Activated naive CD4-positive, alpha-beta T cell treated with anti-CD3 and anti-CD28 coated beads, Interleukin-2, amount 10 ng/mL, durations not matched to agents 7 days and 5 days (primary cell): ENCODE data around the gene TEX48.

Experiments
- CTCF ChIA-PET: fragments of 350-600 bp; sonication (Branson Sonifier 250); formaldehyde crosslinking; loops from one replicate; lab custom pipeline; 2021; ENCODE audit warnings: antibody characterized with exemption; lab: Charles Lee
- DNase-seq: peaks from one replicate; pipeline ENCODE4 v3.0.0-alpha.2; 2020
- H3K27ac Mint-ChIP-seq: one replicate; pipeline ENCODE4 v1.8.0; 2021; ENCODE audit warnings: mild to moderate bottlenecking, moderate library complexity, mixed read lengths
- H3K27me3 Mint-ChIP-seq: one replicate; pipeline ENCODE4 v1.8.0; 2021; ENCODE audit warnings: mild to moderate bottlenecking, mixed read lengths
- H3K36me3 Mint-ChIP-seq: one replicate; pipeline ENCODE4 v1.8.0; 2021; ENCODE audit warnings: mixed read lengths
- H3K4me1 Mint-ChIP-seq: one replicate; pipeline ENCODE4 v1.8.0; 2021; ENCODE audit warnings: mixed read lengths
- H3K4me3 Mint-ChIP-seq: one replicate; pipeline ENCODE4 v1.8.0; 2021; ENCODE audit warnings: mild to moderate bottlenecking, moderate library complexity, mixed read lengths
- H3K9me3 Mint-ChIP-seq: one replicate; pipeline ENCODE4 v1.8.0; 2021; ENCODE audit warnings: mixed read lengths

TEX48 gene, protein sequence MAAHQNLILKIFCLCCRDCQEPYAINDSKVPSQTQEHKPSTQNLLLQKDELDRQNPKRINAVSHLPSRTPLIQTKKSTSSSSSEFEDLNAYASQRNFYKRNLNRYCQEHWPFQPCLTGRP

DNA sequence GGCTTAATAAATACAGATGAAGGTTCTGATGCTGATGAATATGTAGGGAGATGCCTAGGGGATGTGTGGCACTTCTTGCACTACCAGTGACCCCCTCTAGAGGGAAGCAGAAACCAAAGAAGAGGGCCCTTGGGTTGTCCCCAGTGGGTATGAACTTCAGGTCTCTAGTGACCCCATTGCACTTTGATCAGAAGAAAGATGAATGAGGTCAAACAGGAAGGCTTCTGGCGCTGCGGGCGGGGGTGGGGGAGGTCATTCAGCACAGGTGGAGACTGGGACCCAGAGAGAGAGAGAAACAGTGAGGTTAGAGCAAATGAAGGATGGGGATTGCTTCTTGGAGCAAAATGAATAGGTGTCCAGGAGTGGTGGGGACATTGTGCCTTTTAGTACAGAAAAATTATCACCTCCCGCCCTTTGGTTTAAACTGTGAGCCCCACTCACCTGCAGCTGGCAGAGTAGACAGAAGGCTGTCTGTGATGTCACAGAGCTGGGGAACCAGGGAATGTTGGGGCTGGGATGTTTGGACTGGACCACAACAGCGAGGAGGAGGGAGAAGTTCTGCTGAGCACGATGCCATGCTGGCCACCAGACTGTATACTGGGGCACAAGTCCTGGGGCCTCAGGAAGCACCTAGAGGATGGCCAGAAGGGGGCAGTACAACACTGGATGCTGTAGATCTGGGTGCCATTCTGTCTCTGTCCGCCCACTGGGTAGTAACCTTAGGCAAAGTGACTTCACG lies at the start of gene TEX48:
TSS of gene TEX48 (minus strand) at position 599 of the 739 bp plus-strand sequence. CDS start 10,469 bp downstream, outside the sequence.
- Mint-ChIP-seq H3K4me3 (no peak within 1 kb of the TSS), H3K4me1 (peaks cover 64% of the 10 kb centered on the region), H3K36me3 (peaks cover 20% of the 10 kb centered on the region), H3K9me3 (peaks cover 15% of the 10 kb centered on the region), H3K27ac (peak within 1 kb of the TSS; percentile 88), H3K27me3 (peaks cover 4% of the 10 kb centered on the region)
- CTCF ChIA-PET: interaction anchor here (0.5 to 9.3 kb wide), 48 partner anchors 12 to 844 kb away, joined by 3 to 190 read pairs (median 6); no protein-coding TSS in a partner anchor
- peak; percentile 88 for DNase-seq

DNA sequence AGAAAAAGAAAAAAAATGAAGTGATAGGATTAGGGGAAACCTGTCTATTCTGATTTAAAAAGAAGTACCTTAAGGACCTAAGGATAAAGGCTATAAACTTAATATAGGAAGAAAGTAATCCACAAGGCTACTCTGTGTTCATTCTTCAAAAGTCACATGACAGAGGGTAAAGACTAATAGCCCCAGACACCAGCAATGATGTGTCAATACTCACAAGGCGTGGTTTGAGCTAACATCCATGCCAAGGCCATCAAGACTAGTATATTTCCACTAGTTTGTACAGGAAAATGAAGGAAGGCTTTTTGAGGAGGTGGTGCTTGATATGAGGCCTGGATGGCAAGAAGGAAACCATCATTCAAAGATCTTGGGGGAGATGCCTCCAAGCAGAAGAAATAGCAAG lies 49.7 kb upstream of the TEX48 start:
- no peak for DNase-seq
- H3K36me3 Mint-ChIP-seq: peaks cover 21% of the 10 kb centered on the region
- CTCF ChIA-PET: interaction anchor here (1.7 kb wide), 1 partner anchor 9 kb away, joined by 5 read pairs; no protein-coding TSS in a partner anchor
- peaks cover 24% of the 10 kb centered on the region for H3K9me3 Mint-ChIP-seq
- no peak overlapping the region for H3K4me3 Mint-ChIP-seq
- no peaks in the 10 kb centered on the region for H3K27me3 Mint-ChIP-seq
- peaks cover 36% of the 10 kb centered on the region for H3K4me1 Mint-ChIP-seq
- H3K27ac Mint-ChIP-seq: no peak overlapping the region

DNA sequence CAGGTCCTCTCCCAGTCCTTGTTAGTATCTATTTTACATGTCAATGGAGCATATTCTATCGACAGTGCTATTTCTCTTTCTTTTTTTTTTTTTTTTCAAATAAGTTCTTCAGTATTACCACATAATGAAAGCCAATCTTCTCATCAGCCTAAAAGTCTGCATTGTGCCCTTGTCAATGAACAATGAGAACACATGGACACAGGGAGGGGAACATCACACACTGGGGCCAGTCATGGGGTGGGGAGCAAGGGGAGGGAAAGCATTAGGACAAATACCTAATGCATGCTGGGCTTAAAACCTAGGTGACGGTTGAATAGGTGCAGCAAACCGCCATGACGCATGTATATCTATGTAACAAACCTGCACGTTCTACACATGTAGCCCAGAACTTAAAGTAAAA lies 47.7 kb upstream of the TEX48 start:
- Mint-ChIP-seq H3K9me3 (peaks cover 20% of the 10 kb centered on the region), H3K27ac (no peak overlapping the region), H3K36me3 (peaks cover 12% of the 10 kb centered on the region), H3K27me3 (no peaks in the 10 kb centered on the region), H3K4me3 (no peak overlapping the region), H3K4me1 (peaks cover 33% of the 10 kb centered on the region)
- DNase-seq: no peak
- CTCF ChIA-PET: no interaction called here

DNA sequence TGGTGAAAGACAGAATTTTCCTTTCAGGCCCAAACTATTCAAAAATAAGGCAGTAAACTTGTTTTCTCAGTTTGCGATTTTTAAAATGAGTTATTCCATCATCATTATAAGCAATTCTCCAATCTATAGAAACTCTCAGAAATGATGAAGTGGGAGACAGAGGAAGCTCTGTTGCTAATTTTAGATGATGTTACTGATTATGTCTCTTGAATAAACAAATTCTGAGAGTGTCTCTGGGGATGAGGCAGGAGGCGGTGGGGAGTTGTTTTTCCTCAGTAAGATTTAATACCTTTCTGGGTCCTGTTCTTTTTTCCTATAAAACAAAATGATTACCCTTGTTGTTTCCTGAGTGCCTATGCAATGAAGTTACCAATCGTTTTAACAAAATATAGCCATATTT lies 43.9 kb upstream of the TEX48 start:
- CTCF ChIA-PET: interaction anchor here (1.2 to 2.8 kb wide), 2 partner anchors 12 to 44 kb away, joined by 3 to 15 read pairs; partner anchors contain the start of gene TEX48
- peaks cover 16% of the 10 kb centered on the region for H3K36me3 Mint-ChIP-seq
- no peak overlapping the region for H3K4me3 Mint-ChIP-seq
- H3K4me1 Mint-ChIP-seq: peaks cover 44% of the 10 kb centered on the region
- DNase-seq: no peak
- no peak overlapping the region for H3K27ac Mint-ChIP-seq
- peaks cover 23% of the 10 kb centered on the region for H3K9me3 Mint-ChIP-seq
- H3K27me3 Mint-ChIP-seq: peaks cover 4% of the 10 kb centered on the region

DNA sequence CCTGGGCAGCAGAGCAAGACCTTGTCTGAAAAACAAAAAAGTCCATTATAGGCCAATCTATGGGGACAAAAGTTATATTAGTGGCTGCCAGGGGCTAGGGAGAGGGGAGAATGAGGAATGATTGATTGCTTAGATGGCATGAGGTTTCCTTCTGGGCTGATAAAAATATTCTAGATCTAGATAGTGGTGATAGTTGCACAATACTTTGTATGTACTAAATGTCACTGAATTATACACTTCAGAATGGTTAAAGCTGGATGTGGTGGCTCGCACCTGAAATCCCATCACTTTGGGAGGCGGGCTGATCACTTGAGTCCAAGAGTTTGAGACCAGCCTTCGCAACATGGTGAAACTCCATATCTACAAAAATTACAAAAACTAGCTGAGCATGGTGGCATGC lies 42.8 kb upstream of the TEX48 start:
- no peak overlapping the region for H3K4me3 Mint-ChIP-seq
- H3K9me3 Mint-ChIP-seq: peaks cover 19% of the 10 kb centered on the region
- H3K27me3 Mint-ChIP-seq: peaks cover 4% of the 10 kb centered on the region
- DNase-seq: no peak
- no peak overlapping the region for H3K27ac Mint-ChIP-seq
- peaks cover 55% of the 10 kb centered on the region for H3K4me1 Mint-ChIP-seq
- CTCF ChIA-PET: interaction anchor here (0.6 to 2.8 kb wide), 5 partner anchors 11 to 48 kb away, joined by 3 to 15 read pairs (median 3); partner anchors contain the start of gene TEX48
- H3K36me3 Mint-ChIP-seq: peaks cover 20% of the 10 kb centered on the region

DNA sequence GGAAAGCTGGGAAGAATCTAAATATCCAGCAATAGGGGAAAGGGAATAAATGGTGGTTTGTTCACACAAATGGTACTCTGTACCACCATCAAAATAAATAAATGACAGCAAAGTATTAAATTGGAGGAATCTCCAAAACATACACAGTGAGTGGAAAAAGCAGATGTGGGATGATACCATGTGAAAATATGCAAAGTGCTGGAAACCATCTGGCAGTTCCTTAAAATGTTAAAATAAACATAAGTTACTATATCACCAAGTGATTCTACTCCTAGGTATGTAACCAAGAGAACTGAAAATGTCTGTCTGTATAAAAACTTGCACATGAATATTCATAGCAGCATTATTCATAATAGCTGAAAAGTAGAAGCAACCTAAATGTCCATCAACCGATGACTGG lies 41.9 kb upstream of the TEX48 start:
- peaks cover 26% of the 10 kb centered on the region for H3K36me3 Mint-ChIP-seq
- no peak for DNase-seq
- H3K4me1 Mint-ChIP-seq: peaks cover 63% of the 10 kb centered on the region
- no peak overlapping the region for H3K27ac Mint-ChIP-seq
- CTCF ChIA-PET: interaction anchor here (0.6 to 2.8 kb wide), 4 partner anchors 12 to 241 kb away, joined by 3 to 15 read pairs (median 4); partner anchors contain the start of gene TEX48
- no peak overlapping the region for H3K4me3 Mint-ChIP-seq
- peaks cover 4% of the 10 kb centered on the region for H3K27me3 Mint-ChIP-seq
- peaks cover 21% of the 10 kb centered on the region for H3K9me3 Mint-ChIP-seq

DNA sequence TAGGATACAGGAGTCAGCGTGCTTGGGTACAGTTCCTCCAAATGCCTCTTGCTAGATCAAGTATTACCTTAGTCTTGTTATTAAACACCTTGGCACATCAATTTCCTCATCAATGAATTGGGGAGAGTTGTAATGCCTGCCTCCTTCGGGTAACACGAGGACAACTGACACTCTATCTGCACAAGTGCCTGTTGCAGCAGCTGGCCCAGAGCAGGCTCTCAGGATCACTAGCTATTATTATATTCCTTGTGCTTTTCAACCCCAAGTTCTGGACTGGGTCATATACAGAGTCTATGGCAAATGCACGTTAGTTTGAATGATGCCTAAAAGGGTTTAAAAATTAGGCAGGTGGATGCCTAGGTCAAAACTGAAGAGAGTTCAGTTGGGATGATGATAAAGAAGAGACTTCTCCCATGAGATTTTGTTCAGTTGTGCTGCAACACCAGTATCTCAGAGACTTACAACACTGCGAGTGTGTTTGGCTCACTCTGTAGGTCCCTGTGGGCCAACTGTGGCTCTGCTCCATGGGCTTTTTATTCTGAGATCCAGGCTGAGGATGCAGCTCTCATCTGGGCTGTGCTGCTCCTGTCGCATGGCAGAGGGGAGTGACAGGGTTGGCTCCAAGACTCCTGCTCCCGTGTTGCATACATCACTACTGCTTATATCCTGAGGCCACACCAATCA lies 41.1 kb upstream of the TEX48 start:
- CTCF ChIA-PET: interaction anchor here (0.6 to 2.8 kb wide), 7 partner anchors 9 to 291 kb away, joined by 3 to 15 read pairs (median 4); partner anchors contain the start of gene TEX48
- Mint-ChIP-seq H3K4me3 (no peak overlapping the region), H3K27ac (no peak overlapping the region), H3K36me3 (peaks cover 32% of the 10 kb centered on the region), H3K4me1 (peaks cover 71% of the 10 kb centered on the region), H3K27me3 (peaks cover 4% of the 10 kb centered on the region), H3K9me3 (peaks cover 18% of the 10 kb centered on the region)
- no peak for DNase-seq

DNA sequence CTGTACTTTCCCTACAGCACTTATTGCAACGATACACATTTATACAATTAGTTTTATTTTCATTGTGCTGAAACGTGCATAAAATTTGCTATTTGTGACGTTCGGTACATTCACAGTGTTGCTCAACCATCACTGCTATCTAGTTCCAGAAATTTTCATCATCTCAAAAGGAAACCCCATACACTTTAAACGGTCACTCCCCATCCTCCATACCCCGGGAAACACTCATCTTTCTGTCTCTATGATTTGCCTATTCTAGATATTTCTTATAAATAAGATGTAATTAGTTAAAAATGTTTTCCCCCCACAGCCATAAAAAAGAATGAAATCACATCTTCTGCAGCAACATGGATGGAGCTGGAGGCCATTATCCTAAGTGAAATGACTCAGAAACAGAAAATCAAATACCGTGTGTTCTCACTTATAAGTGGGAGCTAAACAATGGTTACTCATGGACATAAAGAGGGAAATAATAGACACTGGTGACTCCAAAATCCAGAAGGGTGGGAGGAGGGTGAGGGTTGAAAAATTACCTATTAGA lies 40.2 kb upstream of the TEX48 start:
- peaks cover 75% of the 10 kb centered on the region for H3K4me1 Mint-ChIP-seq
- H3K36me3 Mint-ChIP-seq: peaks cover 36% of the 10 kb centered on the region
- no peak for DNase-seq
- H3K4me3 Mint-ChIP-seq: no peak overlapping the region
- peaks cover 23% of the 10 kb centered on the region for H3K9me3 Mint-ChIP-seq
- peaks cover 4% of the 10 kb centered on the region for H3K27me3 Mint-ChIP-seq
- H3K27ac Mint-ChIP-seq: peak overlapping the region; percentile 86
- CTCF ChIA-PET: interaction anchor here (1.2 to 1.8 kb wide), 3 partner anchors 10 to 178 kb away, joined by 3 to 8 read pairs (median 5); no protein-coding TSS in a partner anchor

DNA sequence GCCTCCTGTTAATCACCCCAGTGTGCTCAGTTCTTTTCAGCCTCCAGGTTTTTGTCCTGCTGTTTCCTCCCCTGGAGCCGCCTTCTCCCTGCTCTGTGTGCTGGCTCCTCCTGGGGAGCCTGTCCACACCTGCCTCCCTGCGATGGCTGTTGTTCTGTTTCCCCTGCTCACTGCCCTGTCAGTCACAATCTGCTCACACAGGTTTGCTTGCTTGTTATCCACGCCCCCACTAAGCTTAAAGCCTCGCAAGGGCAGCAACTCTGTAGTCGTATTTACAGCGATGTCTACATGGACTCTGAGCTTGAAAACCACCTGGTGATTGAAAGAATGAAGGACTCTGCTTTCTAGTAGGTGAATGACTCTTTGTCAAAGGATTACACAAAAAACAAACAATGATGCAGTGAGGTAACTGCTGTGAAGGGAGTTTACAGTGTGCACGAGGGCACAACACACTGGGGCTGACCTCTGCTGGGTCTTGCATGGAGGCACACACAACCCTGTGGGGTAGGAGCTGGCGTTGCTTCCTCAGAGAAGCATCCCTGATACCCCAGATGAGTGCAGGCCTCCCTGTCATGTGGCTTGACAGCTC lies 39.6 kb upstream of the TEX48 start:
- H3K27ac Mint-ChIP-seq: peak overlapping the region; percentile 86
- peaks cover 40% of the 10 kb centered on the region for H3K36me3 Mint-ChIP-seq
- peaks cover 77% of the 10 kb centered on the region for H3K4me1 Mint-ChIP-seq
- no peak overlapping the region for H3K4me3 Mint-ChIP-seq
- DNase-seq: no peak
- CTCF ChIA-PET: interaction anchor here (1.6 to 1.8 kb wide), 2 partner anchors 27 to 31 kb away, joined by 3 to 8 read pairs; no protein-coding TSS in a partner anchor
- H3K9me3 Mint-ChIP-seq: peaks cover 28% of the 10 kb centered on the region
- peaks cover 4% of the 10 kb centered on the region for H3K27me3 Mint-ChIP-seq

DNA sequence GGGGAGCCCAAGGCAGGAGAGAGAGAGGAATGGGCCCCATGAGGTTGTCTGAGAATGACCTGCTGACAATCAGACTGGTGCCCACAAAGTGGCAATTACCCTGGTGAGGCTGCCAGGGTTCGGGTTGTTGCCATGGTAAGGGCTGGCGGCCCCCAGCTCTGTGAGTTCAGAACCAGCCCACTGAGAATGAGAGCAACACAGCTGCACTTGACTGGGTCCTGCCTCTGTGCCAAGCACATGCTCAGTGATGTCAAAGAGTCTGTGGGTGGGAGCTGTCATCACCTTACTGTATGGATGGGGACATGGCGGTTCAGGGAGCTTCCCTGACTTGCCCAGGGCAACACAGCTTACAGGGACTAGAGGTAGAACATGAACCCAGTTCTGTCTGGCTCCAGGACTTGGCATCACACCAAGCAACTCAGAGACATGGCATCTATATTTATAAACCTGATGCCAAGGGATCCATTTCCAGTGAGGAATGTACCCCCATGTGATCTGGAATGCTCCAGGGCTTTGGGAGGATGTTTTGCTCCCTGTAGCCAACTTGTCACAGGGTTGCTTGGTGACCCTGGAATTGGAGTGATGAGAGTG lies 38.2 kb upstream of the TEX48 start:
- peaks cover 30% of the 10 kb centered on the region for H3K9me3 Mint-ChIP-seq
- H3K27me3 Mint-ChIP-seq: peaks cover 4% of the 10 kb centered on the region
- H3K27ac Mint-ChIP-seq: peak overlapping the region; percentile 97
- no peak overlapping the region for H3K4me3 Mint-ChIP-seq
- peaks cover 76% of the 10 kb centered on the region for H3K4me1 Mint-ChIP-seq
- DNase-seq: no peak
- peaks cover 48% of the 10 kb centered on the region for H3K36me3 Mint-ChIP-seq
- CTCF ChIA-PET: interaction anchor here (0.6 to 1.6 kb wide), 4 partner anchors 16 to 100 kb away, joined by 3 to 5 read pairs (median 3); no protein-coding TSS in a partner anchor

DNA sequence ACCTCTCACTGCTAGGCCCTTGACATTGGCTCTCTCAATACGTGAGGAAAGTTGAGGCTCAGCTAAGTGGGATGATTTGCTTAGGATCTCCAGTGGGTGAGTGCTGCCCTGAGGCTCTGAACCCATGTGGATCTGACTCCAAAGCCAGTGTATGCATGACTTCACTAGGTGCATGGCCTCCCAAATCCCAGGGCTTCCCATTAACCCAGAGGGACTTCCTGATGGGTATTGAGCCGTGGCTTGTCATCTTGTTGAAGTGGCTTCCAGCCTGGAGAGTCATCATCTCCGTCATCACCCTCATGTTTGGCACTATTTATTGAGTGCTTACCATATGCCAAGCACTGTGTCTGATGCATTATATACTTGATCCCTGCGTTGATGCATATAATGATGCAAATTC lies 37.3 kb upstream of the TEX48 start:
- Mint-ChIP-seq H3K4me1 (peaks cover 75% of the 10 kb centered on the region), H3K27me3 (peaks cover 4% of the 10 kb centered on the region), H3K9me3 (peaks cover 30% of the 10 kb centered on the region), H3K4me3 (peak overlapping the region; percentile 39), H3K36me3 (peaks cover 50% of the 10 kb centered on the region), H3K27ac (peak overlapping the region; percentile 97)
- CTCF ChIA-PET: interaction anchor here (0.6 to 2.6 kb wide), 12 partner anchors 9 to 188 kb away, joined by 3 to 12 read pairs (median 5); no protein-coding TSS in a partner anchor
- no peak for DNase-seq

DNA sequence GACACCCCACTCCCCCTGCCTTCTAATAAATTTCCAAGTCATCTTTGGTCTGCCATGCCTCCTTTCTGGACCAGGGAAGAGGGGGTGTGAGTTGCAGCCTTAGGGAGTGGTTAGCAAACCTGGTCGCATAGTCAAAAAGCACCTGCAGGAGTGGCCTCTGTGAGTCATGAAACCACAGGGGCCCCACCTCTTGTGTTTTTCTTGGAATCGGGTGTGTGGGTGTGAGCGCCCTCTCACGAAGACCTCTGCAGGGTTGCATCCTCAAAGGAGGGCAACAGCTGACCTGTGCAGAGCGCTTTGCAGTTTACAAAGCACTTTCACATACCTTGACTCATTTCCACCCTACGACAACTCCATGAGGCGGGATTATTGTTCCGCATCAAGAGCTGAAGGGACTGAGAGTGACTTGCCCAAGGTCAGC lies 36.8 kb upstream of the TEX48 start:
- Mint-ChIP-seq H3K27ac (peak overlapping the region; percentile 97), H3K27me3 (peaks cover 4% of the 10 kb centered on the region), H3K4me3 (peak overlapping the region; percentile 5), H3K4me1 (peaks cover 75% of the 10 kb centered on the region), H3K36me3 (peaks cover 50% of the 10 kb centered on the region), H3K9me3 (peaks cover 30% of the 10 kb centered on the region)
- CTCF ChIA-PET: interaction anchor here (0.6 to 2.6 kb wide), 13 partner anchors 8 to 188 kb away, joined by 3 to 12 read pairs (median 5); no protein-coding TSS in a partner anchor
- DNase-seq: peak; percentile 96
